Neural progenitor cell (in vitro differentiated cells): Measurements from ENCODE around the gene SARDH. TPM values are rescaled to one million over a fixed set of nuclear protein-coding genes. Genes with fewer than 3 reads are reported as not detected.
"Not testable (repeated sequence)": the region's sequence is repeated elsewhere in the genome, so short reads cannot be mapped to it uniquely, and the experiment has no call there.

ENCODE experiments used
- DNase-seq: peaks from one replicate; pipeline ENCODE4 v3.0.0-alpha.2; 2016; ENCODE audit warnings: low spot score
- H2AFZ ChIP-seq: fragments of 200-600 bp; sonication (generic); replicated peaks from 2 replicates; pipeline ENCODE4 v1.6.1; 2016; ENCODE audit warnings: antibody characterized with exemption
- H3F3A ChIP-seq: fragments of 200-600 bp; sonication (generic); 2 replicates; pipeline ENCODE4 v1.6.1; 2016; ENCODE audit warnings: antibody characterized with exemption, low read depth
- H3K27ac ChIP-seq: fragments of 200-600 bp; sonication (generic); 2 replicates; pipeline ENCODE4 v1.5.1; 2016; ENCODE audit warnings: mild to moderate bottlenecking
- H3K27me3 ChIP-seq: fragments of 200-600 bp; sonication (generic); 2 replicates; pipeline ENCODE4 v1.6.1; 2016; ENCODE audit warnings: mild to moderate bottlenecking, moderate library complexity
- H3K36me3 ChIP-seq: fragments of 200-600 bp; sonication (generic); 2 replicates; pipeline ENCODE4 v1.5.1; 2016
- H3K4me1 ChIP-seq: fragments of 200-600 bp; sonication (generic); 2 replicates; pipeline ENCODE4 v1.6.1; 2016; ENCODE audit warnings: mixed run types
- H3K4me2 ChIP-seq: fragments of 200-600 bp; sonication (generic); 2 replicates; pipeline ENCODE4 v1.6.1; 2016
- H3K4me3 ChIP-seq: fragments of 200-600 bp; sonication (generic); 2 replicates; pipeline ENCODE4 v1.5.1; 2016
- H3K79me2 ChIP-seq: fragments of 200-600 bp; sonication (generic); 2 replicates; pipeline ENCODE4 v1.6.1; 2016; ENCODE audit warnings: low read depth
- H3K9ac ChIP-seq: fragments of 200-600 bp; sonication (generic); 2 replicates; pipeline ENCODE4 v1.6.1; 2016
- H3K9me3 ChIP-seq: fragments of 200-600 bp; sonication (generic); 2 replicates; pipeline ENCODE4 v1.5.1; 2016; ENCODE audit warnings: low read depth
- H4K20me1 ChIP-seq: fragments of 200-600 bp; sonication (generic); 2 replicates; pipeline ENCODE4 v1.6.1; 2016; ENCODE audit warnings: low read depth
- H3K27ac Mint-ChIP-seq: 3 replicates; pipeline ENCODE4 v1.8.0; 2021; ENCODE audit warnings: mixed read lengths
- H3K27me3 Mint-ChIP-seq: 2 replicates; pipeline ENCODE4 v1.8.0; 2022; ENCODE audit warnings: low read depth, mild to moderate bottlenecking, inconsistent platforms, moderate library complexity, mixed read lengths; ENCODE audit not compliant: insufficient read depth
- H3K36me3 Mint-ChIP-seq: 3 replicates; pipeline ENCODE4 v1.8.0; 2021; ENCODE audit warnings: mixed read lengths
- H3K4me1 Mint-ChIP-seq: 3 replicates; pipeline ENCODE4 v1.8.0; 2021; ENCODE audit warnings: mixed read lengths
- H3K4me3 Mint-ChIP-seq: 3 replicates; pipeline ENCODE4 v1.8.0; 2021; ENCODE audit warnings: mild to moderate bottlenecking, moderate library complexity, mixed read lengths
- H3K9me3 Mint-ChIP-seq: 3 replicates; pipeline ENCODE4 v1.8.0; 2020; ENCODE audit warnings: mixed read lengths
- EZH2 ChIP-seq: fragments of 200-600 bp; sonication (generic); IDR thresholded peaks from 2 replicates; pipeline ENCODE4 v1.6.1; 2017; ENCODE audit warnings: antibody characterized with exemption, mild to moderate bottlenecking, moderate library complexity
- EZH2phosphoT487 ChIP-seq: fragments of 200-600 bp; sonication (generic); IDR thresholded peaks from 2 replicates; pipeline ENCODE4 v1.6.1; 2017; ENCODE audit warnings: antibody characterized with exemption
- total RNA-seq: library from RNA; depleted of rRNA; stranded (reverse); fragments of >200 nt; gene quantifications from 2 replicates; pipeline ENCODE4 v1.2.3, GENCODE V29; 2015; ENCODE audit warnings: low replicate concordance
- TF ChIP-seq, protein P1 (sequence below): fragments of 200-600 bp; sonication (generic); IDR thresholded peaks from 2 replicates; pipeline ENCODE4 v1.5.1; 2017; ENCODE audit warnings: antibody characterized with exemption, mild to moderate bottlenecking

SARDH gene
- total RNA-seq, 1 donor from 2014 or later: 3.9 TPM

DNA sequence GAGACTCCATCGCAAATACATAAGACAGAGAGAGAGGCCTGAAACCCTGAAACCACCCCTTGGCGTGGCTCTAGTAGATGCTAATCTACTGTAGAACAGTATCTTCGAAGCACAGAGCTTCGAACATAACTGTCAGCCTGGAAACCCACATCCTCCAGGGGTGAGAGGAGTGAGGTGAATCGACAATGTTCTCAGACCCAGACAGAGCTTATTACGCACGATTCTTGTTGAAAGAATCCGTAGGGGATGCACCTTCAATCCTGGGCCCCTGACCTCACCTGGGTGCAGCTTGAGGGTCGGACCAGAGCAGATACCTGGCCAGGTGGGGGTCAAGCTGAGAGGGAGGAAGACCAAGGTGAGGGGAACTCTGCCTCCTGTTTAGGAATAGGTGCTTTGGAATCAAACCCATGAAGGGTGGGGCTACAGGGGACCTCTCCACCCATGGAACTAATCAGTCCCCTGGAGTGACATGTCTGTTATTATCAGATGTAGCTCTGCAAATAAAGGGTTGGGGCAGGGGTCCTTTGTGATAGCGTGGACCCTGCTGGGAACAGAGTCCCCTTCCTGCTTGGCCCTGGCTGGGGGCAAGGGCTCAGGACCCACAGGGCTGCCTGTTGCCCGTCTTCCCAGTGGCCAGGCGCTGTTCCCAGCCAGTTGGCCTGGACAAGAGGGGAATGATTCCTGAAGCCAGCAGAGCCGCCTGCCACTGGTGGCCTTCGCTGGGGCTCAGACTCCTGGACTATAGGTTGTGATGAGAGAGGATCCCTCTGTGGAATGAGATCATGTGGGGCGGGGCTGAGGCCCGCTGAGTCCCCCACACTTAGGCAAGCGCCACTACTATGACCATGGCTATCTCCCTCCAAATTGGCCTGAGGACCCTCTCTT lies 60.8 kb downstream of the SARDH start:
- Histone ChIP-seq H3K27ac (no peak overlapping the region), H3K27me3 (no peaks in the 10 kb centered on the region), H3K9me3 (no peaks in the 10 kb centered on the region), H3F3A (no peaks in the 10 kb centered on the region), H3K4me2 (no peak overlapping the region), H4K20me1 (no peaks in the 10 kb centered on the region), H3K4me3 (no peak overlapping the region), H3K4me1 (no peaks in the 10 kb centered on the region), H3K9ac (no peak overlapping the region), H3K79me2 (no peaks in the 10 kb centered on the region), H2AFZ (no peak overlapping the region), H3K36me3 (no peaks in the 10 kb centered on the region)
- DNase-seq: no peak
- Mint-ChIP-seq H3K27ac (no peak overlapping the region), H3K4me1 (peaks cover 19% of the 10 kb centered on the region), H3K27me3 (peaks cover 5% of the 10 kb centered on the region), H3K9me3 (no peaks in the 10 kb centered on the region), H3K36me3 (no peaks in the 10 kb centered on the region), H3K4me3 (no peak overlapping the region)
- TF ChIP-seq EZH2phosphoT487 (no peak), EZH2 (no peak)
- TF ChIP-seq, protein P1, sequence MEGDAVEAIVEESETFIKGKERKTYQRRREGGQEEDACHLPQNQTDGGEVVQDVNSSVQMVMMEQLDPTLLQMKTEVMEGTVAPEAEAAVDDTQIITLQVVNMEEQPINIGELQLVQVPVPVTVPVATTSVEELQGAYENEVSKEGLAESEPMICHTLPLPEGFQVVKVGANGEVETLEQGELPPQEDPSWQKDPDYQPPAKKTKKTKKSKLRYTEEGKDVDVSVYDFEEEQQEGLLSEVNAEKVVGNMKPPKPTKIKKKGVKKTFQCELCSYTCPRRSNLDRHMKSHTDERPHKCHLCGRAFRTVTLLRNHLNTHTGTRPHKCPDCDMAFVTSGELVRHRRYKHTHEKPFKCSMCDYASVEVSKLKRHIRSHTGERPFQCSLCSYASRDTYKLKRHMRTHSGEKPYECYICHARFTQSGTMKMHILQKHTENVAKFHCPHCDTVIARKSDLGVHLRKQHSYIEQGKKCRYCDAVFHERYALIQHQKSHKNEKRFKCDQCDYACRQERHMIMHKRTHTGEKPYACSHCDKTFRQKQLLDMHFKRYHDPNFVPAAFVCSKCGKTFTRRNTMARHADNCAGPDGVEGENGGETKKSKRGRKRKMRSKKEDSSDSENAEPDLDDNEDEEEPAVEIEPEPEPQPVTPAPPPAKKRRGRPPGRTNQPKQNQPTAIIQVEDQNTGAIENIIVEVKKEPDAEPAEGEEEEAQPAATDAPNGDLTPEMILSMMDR: no peak

DNA sequence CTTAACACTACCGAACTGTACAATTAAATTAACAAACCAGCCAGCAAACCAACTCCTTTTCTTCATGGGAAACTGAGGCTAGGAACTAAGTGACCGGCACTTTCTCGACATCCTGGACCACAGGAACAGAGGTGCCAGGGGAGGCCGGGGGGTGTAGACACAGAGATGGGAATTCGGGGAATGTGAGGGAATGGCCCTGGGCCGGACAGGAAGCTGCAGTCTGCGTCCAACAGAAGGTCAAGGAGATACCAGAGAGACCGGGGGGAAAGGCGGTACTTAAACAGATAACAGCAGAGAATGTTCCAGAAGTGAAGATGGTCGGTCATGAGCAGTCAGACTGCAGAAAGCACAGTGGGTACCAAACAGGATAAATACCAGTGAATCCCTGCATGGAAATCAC lies 61.7 kb downstream of the SARDH start:
- no peaks in the 10 kb centered on the region for H3K9me3 Mint-ChIP-seq
- H3K27ac Mint-ChIP-seq: no peak overlapping the region
- TF ChIP-seq EZH2phosphoT487: no peak
- TF ChIP-seq, protein P1: no peak
- TF ChIP-seq EZH2: no peak
- H3K4me2 ChIP-seq: no peak overlapping the region
- H3K4me3 ChIP-seq: no peak overlapping the region
- no peaks in the 10 kb centered on the region for H3K27me3 ChIP-seq
- no peaks in the 10 kb centered on the region for H3K36me3 Mint-ChIP-seq
- no peaks in the 10 kb centered on the region for H4K20me1 ChIP-seq
- no peaks in the 10 kb centered on the region for H3F3A ChIP-seq
- H3K36me3 ChIP-seq: no peaks in the 10 kb centered on the region
- H3K4me3 Mint-ChIP-seq: no peak overlapping the region
- no peaks in the 10 kb centered on the region for H3K9me3 ChIP-seq
- peaks cover 5% of the 10 kb centered on the region for H3K27me3 Mint-ChIP-seq
- H3K4me1 ChIP-seq: no peaks in the 10 kb centered on the region
- H3K79me2 ChIP-seq: no peaks in the 10 kb centered on the region
- no peak overlapping the region for H3K9ac ChIP-seq
- DNase-seq: no peak
- H3K27ac ChIP-seq: no peak overlapping the region
- peaks cover 19% of the 10 kb centered on the region for H3K4me1 Mint-ChIP-seq
- H2AFZ ChIP-seq: no peak overlapping the region

DNA sequence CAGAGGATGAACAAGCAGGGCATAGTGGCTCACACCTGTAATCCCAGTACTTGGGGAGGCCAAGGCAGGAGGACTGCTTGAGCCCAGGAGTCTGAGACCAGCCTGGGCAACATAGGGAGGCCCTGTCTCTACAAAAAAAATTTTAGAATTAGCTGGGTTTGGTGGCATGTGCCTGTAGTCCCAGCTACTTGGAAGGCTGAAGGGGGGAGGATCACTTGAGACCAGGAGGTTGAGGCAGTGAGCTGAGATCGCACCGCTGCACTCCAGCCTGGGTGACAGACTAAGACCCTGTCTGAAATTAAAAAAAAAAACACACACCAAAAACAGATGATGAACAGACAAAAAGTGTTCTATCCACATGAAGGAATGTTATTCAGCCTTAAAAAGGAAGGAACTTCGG lies 62.4 kb downstream of the SARDH start:
- not testable (repeated sequence) for H3K27me3 ChIP-seq, H3K9ac ChIP-seq, H3K4me3 Mint-ChIP-seq, H3K36me3 Mint-ChIP-seq, H3K27me3 Mint-ChIP-seq, H3K4me3 ChIP-seq, DNase-seq, H4K20me1 ChIP-seq, H3K4me1 ChIP-seq, H3K79me2 ChIP-seq, H3F3A ChIP-seq, H3K36me3 ChIP-seq, H3K27ac Mint-ChIP-seq, H3K9me3 ChIP-seq, H3K4me2 ChIP-seq, H3K9me3 Mint-ChIP-seq, H3K27ac ChIP-seq, H2AFZ ChIP-seq
- peaks cover 19% of the 10 kb centered on the region for H3K4me1 Mint-ChIP-seq

DNA sequence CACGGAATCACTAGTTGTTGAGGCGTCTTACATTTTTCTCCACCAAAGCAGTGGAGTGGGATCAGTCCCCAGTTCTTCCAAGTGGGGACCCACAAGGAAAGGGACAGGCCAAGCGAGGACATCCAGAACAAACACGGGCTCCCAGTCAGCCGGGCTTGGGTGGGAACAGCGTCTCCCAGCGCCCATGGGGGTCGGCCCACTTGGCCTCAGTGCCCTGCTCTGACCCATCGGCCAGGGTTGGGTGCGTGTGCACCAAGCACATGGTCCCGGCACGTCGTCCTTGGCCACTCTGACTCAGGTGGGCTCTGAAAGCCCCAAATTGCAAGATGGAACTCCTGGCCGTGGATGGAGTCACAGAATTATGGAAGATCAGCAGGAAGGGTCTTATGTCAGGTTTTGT lies 64.1 kb downstream of the SARDH start:
- Mint-ChIP-seq H3K27me3 (peaks cover 3% of the 10 kb centered on the region), H3K4me1 (peaks cover 18% of the 10 kb centered on the region), H3K27ac (no peak overlapping the region), H3K9me3 (no peaks in the 10 kb centered on the region), H3K36me3 (no peaks in the 10 kb centered on the region), H3K4me3 (no peak overlapping the region)
- Histone ChIP-seq H3F3A (no peaks in the 10 kb centered on the region), H3K27me3 (no peaks in the 10 kb centered on the region), H3K4me1 (no peaks in the 10 kb centered on the region), H3K79me2 (no peaks in the 10 kb centered on the region), H3K36me3 (no peaks in the 10 kb centered on the region), H3K27ac (no peak overlapping the region), H3K9ac (no peak overlapping the region), H4K20me1 (no peaks in the 10 kb centered on the region), H3K4me2 (no peak overlapping the region), H2AFZ (no peak overlapping the region), H3K4me3 (no peak overlapping the region), H3K9me3 (no peaks in the 10 kb centered on the region)
- DNase-seq: no peak
- TF ChIP-seq, protein P1: no peak
- TF ChIP-seq EZH2phosphoT487: no peak
- TF ChIP-seq EZH2: no peak
